Activated T-helper 1 cell treated with anti-CD3 and anti-CD28 coated beads, Interleukin-12 subunit alpha, Interleukin-12 subunit beta, Interleukin-2, Interleukin-4 antibody, amounts not matched to agents 30 ng/mL and 10 ng/mL and 1 ng/mL, durations not matched to agents 14 hours and 24 hours and 36 hours (primary cell): ENCODE results near the gene RET. TPM values are rescaled to one million over a fixed set of nuclear protein-coding genes. Genes with fewer than 3 reads are reported as not detected.
"Not testable (repeated sequence)": the region's sequence is repeated elsewhere in the genome, so short reads cannot be mapped to it uniquely, and the experiment has no call there.

Experiments used
- DNase-seq: peaks from one replicate; pipeline ENCODE4 v3.0.0; 2021; ENCODE audit warnings: low spot score
- H3K27ac Mint-ChIP-seq: one replicate; pipeline ENCODE4 v1.8.0; 2021; ENCODE audit warnings: mild to moderate bottlenecking, mixed read lengths
- H3K27me3 Mint-ChIP-seq: one replicate; pipeline ENCODE4 v1.8.0; 2022; ENCODE audit warnings: mild to moderate bottlenecking, moderate library complexity, mixed read lengths; ENCODE audit not compliant: insufficient read depth
- H3K36me3 Mint-ChIP-seq: one replicate; pipeline ENCODE4 v1.8.0; 2021; ENCODE audit warnings: low read depth, mixed read lengths
- H3K4me1 Mint-ChIP-seq: one replicate; pipeline ENCODE4 v1.8.0; 2021; ENCODE audit warnings: low read depth, mixed read lengths
- H3K4me3 Mint-ChIP-seq: one replicate; pipeline ENCODE4 v1.8.0; 2021; ENCODE audit warnings: mild to moderate bottlenecking, moderate library complexity, mixed read lengths
- H3K9me3 Mint-ChIP-seq: one replicate; pipeline ENCODE4 v1.8.0; 2021; ENCODE audit warnings: mixed read lengths
- intact Hi-C: fragments of 100-400 bp; cut with micrococcal nuclease; formaldehyde crosslinking; loops from one replicate; pipeline ENCODE4 v1.15.1; 2024
- total RNA-seq: library from RNA; stranded (reverse); gene quantifications from 2 replicates; pipeline ENCODE4 v1.2.3, GENCODE V29; 2022

RET gene
- total RNA-seq, 1 donor from 2014 or later, result 0.31 TPM

DNA sequence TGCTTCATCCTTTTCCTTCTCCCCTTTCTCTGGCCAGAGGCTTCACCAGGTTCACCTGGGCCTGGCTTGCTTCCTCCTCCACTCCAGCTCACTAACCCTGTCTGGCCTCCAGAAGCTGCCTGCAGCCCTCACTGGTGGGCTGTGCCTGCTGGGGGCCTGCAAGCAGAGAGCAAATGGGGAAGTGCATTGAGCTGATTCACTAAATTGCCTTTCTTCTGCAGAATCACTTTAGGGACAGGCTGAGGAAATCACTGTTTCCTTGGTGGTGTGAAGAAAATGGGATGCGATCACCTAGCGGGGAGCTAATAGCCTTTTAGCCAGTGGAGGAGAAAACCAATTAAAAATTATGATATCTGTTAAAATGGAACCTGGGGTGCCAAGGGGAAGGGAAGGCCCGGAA, 3.0 kb downstream of the RET start:
- no peak overlapping the region for H3K4me3 Mint-ChIP-seq
- no peak overlapping the region for H3K27ac Mint-ChIP-seq
- no peaks in the 10 kb centered on the region for H3K36me3 Mint-ChIP-seq
- DNase-seq, result no peak
- intact Hi-C loops, result loop anchor here (1.0 to 5.0 kb wide), 2 partner anchors 25 to 122 kb away; no protein-coding TSS in a partner anchor
- peaks cover 18% of the 10 kb centered on the region for H3K4me1 Mint-ChIP-seq
- H3K9me3 Mint-ChIP-seq, result no peaks in the 10 kb centered on the region
- peaks cover 33% of the 10 kb centered on the region for H3K27me3 Mint-ChIP-seq

DNA sequence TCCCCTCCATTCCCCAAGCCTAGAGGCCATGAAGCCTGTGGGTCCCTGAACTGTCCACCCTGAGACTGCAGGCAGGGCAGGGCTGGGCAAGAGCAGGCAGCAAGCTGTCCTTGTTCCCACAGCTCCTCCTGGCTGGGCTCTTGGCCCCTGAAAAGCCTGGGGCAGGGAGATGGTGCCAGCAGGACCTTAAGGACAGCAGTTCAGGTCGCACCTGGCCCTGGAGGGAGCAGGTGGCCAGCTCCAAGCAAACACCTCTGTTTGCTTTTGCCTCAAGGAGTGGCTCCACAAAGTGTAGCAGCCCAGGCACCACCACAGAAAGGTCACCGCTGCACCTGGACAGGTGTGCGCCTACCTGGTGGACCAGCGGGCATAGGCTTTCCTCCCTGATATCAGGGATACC, 5.2 kb downstream of the RET start:
- H3K27me3 Mint-ChIP-seq, result peaks cover 31% of the 10 kb centered on the region
- intact Hi-C loops, result no loop called here
- H3K4me3 Mint-ChIP-seq, result no peak overlapping the region
- peaks cover 12% of the 10 kb centered on the region for H3K4me1 Mint-ChIP-seq
- no peaks in the 10 kb centered on the region for H3K36me3 Mint-ChIP-seq
- no peak for DNase-seq
- no peaks in the 10 kb centered on the region for H3K9me3 Mint-ChIP-seq
- no peak overlapping the region for H3K27ac Mint-ChIP-seq

DNA sequence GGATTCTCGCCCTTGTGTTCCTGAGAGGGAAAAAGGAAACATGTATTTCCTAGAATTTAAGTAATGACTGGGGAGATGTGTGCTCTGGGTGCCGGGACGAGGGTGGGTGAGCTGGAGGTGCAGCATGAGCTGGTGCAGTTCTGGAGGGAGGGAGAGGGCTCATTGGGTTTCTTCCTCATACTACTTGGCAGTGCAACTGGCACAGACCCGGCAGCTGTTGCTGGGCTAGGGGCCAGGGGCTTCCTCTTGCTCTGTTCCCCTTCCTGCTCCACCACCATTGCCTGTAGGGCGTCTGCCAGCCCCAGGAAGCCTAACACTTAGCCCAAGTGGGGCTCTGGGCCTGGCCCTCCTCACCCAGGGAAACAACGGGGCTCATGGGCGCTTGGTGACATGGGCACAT, 5.9 kb downstream of the RET start:
- intact Hi-C loops, result no loop called here
- H3K27ac Mint-ChIP-seq, result no peak overlapping the region
- peaks cover 28% of the 10 kb centered on the region for H3K27me3 Mint-ChIP-seq
- peaks cover 12% of the 10 kb centered on the region for H3K4me1 Mint-ChIP-seq
- no peak for DNase-seq
- H3K9me3 Mint-ChIP-seq, result no peaks in the 10 kb centered on the region
- no peaks in the 10 kb centered on the region for H3K36me3 Mint-ChIP-seq
- H3K4me3 Mint-ChIP-seq, result no peak overlapping the region

DNA sequence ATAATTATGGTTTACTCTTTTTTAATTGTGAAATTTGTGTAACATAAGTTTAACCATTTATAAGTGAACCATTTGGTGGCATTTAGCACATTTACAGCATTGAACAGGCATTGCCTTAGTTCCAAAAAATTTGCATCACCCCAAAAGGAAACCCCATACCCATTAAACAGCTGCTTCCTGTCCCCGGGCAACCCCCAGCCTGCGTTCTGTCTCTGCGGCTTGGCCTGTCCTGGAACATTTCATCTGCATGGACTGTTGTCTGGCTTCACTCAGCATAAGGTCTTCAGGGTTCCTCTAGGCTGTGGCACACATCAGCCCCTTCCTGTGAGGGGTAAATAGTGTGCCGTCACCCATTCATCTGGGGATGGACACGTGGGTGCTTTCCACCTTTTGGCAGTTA, 6.9 kb downstream of the RET start:
- no peak for DNase-seq
- Mint-ChIP-seq H3K36me3 (no peaks in the 10 kb centered on the region), H3K4me3 (no peak overlapping the region), H3K27ac (no peak overlapping the region), H3K9me3 (no peaks in the 10 kb centered on the region), H3K4me1 (peaks cover 12% of the 10 kb centered on the region), H3K27me3 (peaks cover 24% of the 10 kb centered on the region)
- intact Hi-C loops, result no loop called here

DNA sequence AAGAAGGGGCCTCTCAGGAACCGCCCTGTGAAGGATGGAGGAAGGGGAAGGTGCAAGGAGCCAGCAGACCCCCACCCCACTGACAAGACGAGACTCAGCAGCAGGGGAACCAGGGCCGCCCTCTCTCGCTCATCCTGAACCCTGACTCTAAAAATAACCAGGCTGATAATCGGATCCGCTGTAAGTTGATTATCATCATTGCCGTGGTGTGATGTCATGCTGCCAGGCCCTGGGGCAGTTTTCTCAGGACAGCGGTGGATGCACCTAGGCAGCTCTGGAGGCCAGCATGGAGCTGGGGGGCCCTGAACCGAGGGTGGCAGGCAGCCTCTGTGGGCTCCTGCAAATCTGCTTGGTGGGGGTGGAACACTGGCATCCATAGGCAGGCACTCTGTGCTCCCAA, 7.9 kb downstream of the RET start:
- DNase-seq, result no peak
- H3K27ac Mint-ChIP-seq, result no peak overlapping the region
- H3K27me3 Mint-ChIP-seq, result peaks cover 15% of the 10 kb centered on the region
- H3K36me3 Mint-ChIP-seq, result no peaks in the 10 kb centered on the region
- H3K9me3 Mint-ChIP-seq, result no peaks in the 10 kb centered on the region
- intact Hi-C loops, result no loop called here
- H3K4me1 Mint-ChIP-seq, result peaks cover 12% of the 10 kb centered on the region
- no peak overlapping the region for H3K4me3 Mint-ChIP-seq

DNA sequence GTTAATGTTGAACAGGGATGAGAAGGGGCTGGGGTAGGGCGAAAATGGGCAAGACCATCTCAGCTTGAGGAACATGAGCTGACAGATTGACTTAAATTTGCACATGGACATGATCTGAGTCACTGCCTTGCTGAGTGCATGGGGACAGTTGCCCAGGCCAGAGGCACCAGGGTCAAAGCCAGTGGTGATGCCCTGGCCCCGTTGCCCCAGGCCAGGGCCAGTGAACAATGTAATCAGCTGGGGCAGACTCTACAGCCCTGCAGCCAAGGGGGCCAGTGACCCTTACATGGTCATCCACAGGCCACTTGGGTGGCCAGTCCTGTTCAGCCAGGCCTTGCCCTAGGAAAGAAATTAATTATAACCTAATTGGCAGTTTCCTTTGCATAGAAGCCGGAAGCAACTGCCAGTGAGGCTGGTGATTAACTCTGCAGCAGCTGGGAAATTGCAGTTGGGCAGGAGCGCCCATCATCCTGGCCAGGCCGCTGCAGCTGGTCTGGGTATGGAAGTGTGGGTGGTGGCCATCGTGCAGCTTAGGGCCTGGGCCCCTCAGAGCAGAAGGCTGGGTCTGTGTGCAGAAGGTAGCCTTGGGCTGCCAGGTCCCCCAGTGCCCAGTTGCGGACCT, 9.6 kb downstream of the RET start:
- H3K27ac Mint-ChIP-seq, result no peak overlapping the region
- no peak for DNase-seq
- H3K4me1 Mint-ChIP-seq, result peaks cover 12% of the 10 kb centered on the region
- intact Hi-C loops, result no loop called here
- no peaks in the 10 kb centered on the region for H3K36me3 Mint-ChIP-seq
- H3K27me3 Mint-ChIP-seq, result peaks cover 12% of the 10 kb centered on the region
- no peaks in the 10 kb centered on the region for H3K9me3 Mint-ChIP-seq
- no peak overlapping the region for H3K4me3 Mint-ChIP-seq

DNA sequence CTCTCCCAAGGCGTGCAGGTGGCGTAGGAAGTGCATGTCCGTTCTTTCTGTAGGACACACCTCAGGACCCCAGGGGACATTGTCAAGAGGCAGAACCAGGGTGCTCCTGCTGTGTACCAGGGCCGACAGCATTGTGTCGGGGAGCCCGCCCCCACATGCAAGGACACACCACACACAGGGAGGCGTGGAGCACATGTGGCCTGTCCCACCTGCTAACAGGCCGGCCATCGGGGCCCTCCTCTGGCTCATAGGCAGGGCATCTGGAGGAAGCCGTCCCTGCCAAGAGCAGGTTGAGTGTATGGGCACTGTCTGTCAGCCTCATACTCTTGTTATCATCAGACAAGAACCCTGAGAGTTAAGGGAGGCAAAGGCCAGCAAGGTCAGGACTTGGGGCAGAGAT, 12.7 kb downstream of the RET start:
- intact Hi-C loops, result no loop called here
- H3K27ac Mint-ChIP-seq, result no peak overlapping the region
- H3K9me3 Mint-ChIP-seq, result no peaks in the 10 kb centered on the region
- H3K4me1 Mint-ChIP-seq, result peaks cover under 1% of the 10 kb centered on the region
- no peaks in the 10 kb centered on the region for H3K36me3 Mint-ChIP-seq
- no peak for DNase-seq
- no peak overlapping the region for H3K4me3 Mint-ChIP-seq
- peaks cover 20% of the 10 kb centered on the region for H3K27me3 Mint-ChIP-seq

DNA sequence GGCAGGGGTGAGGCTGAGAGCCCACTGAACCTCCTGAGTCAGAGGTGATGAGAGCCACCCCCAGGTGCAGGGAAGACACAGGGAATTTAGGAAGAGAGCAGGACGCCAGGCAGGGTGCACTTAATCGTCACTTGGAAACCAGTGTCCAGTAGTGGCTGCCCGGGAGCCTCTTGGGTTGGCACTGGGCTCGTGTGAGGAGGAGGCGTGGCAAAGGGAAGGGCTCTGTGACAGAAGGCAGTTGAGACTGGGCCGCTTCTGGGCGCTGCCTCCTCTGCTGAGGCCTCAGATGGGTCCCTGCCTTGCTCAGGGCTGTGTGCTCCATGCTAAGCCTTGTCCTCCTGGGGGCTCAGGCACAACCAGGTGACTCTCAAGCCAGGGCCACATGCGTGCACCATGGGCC, 13.3 kb downstream of the RET start:
- H3K4me1 Mint-ChIP-seq, result no peaks in the 10 kb centered on the region
- H3K27ac Mint-ChIP-seq, result no peak overlapping the region
- no peak for DNase-seq
- no peaks in the 10 kb centered on the region for H3K9me3 Mint-ChIP-seq
- intact Hi-C loops, result no loop called here
- peaks cover 20% of the 10 kb centered on the region for H3K27me3 Mint-ChIP-seq
- H3K4me3 Mint-ChIP-seq, result no peak overlapping the region
- no peaks in the 10 kb centered on the region for H3K36me3 Mint-ChIP-seq

DNA sequence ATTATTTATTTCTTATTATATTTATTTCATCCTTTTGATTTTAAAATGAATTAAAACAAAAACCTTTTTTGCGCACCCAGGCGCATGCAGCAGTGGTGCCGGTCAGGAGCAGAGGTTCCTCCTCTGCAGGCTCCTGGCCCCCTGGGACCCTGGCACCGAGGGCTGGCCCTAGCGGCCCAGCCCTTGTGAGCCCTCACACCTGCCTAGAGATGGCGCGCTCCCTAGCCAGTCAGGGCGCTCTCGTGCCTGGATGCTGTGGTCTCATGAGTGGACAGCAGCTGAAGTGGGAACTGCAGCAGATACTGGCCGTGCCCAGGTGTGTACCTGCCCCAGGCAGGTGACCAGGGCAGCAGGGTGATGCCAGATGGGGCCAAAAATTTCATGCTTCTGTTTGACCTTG, 13.8 kb downstream of the RET start:
- H3K4me3 Mint-ChIP-seq, result no peak overlapping the region
- peaks cover 20% of the 10 kb centered on the region for H3K27me3 Mint-ChIP-seq
- no peaks in the 10 kb centered on the region for H3K4me1 Mint-ChIP-seq
- DNase-seq, result no peak
- H3K9me3 Mint-ChIP-seq, result no peaks in the 10 kb centered on the region
- intact Hi-C loops, result no loop called here
- no peaks in the 10 kb centered on the region for H3K36me3 Mint-ChIP-seq
- H3K27ac Mint-ChIP-seq, result no peak overlapping the region

DNA sequence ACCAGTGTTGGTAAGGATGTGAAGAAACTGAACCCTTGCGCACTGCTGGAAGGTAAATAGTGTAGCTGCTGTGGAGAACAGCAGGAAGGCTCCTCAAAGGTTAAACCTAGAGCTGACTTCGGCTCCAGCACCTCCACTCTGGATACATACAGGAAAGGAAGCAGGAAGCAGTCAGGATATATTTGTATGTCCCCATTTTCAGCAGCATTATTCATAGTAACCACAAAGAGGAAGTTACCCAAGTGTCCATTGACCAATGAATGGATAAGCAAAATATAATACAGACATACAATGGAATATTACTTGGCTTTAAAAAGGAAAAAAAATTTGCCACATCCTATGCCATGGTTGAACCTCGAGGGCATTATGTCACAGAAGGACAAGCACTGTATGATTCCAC, 15.0 kb downstream of the RET start:
- intact Hi-C loops, result no loop called here

DNA sequence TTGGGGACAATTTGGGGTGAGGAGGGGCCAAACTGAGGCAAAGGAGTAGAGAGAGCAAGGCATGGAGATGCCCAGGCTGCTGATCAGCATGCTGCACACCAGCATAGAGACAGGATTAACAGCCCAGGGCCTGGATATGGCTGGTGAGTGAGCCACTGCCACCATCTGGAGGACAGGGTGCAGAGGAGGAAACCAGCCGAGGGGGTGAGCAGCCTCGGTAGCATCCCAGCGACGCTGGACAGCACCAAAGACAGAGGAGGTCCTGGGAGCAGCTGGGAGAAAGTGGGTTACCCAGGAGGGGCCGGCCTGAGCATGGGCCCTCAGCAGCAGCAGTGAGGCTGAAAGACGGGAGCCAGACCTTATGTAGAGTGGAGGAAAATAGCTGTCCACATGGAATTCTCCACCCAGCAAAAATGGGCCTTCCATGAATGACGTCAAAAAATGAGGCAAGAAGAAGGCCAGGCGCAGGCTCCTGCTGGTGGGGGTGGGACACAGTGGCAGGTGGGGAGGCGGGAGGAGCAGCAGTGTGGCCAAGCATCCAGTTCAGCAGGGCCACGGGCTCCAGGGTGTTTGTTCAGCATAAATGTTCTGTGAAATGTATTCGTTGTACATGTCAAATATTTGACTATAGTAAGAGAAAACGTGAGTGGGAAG, 16.7 kb downstream of the RET start:
- intact Hi-C loops, result no loop called here
- H3K4me1 Mint-ChIP-seq, result no peaks in the 10 kb centered on the region

More for the DNA sequence above, 15.0 kb downstream of the RET start:
- H3K36me3 Mint-ChIP-seq, result no peaks in the 10 kb centered on the region
- no peak overlapping the region for H3K27ac Mint-ChIP-seq
- no peak overlapping the region for H3K4me3 Mint-ChIP-seq
- no peaks in the 10 kb centered on the region for H3K9me3 Mint-ChIP-seq
- no peaks in the 10 kb centered on the region for H3K4me1 Mint-ChIP-seq
- peaks cover 18% of the 10 kb centered on the region for H3K27me3 Mint-ChIP-seq
- no peak for DNase-seq

DNA sequence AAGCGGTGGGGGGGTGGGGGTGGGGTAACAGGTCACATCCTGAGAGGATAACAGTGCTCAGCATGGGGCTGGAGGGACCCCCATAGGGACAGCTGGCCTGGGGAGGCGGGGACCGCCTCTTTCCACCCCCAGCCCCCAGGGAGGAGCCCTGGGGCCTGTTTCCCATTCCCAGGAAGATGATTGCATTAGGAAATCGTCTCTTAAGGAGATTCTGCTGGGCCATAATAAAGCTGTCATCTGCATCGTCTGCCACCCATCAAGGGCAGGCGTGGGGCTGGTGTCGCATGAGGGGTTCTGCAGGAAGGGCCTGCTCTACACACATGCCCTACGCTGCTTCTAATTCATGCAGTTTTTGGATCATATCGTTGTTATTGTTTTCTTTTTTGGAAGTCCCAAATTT, 17.2 kb downstream of the RET start:
- H3K4me3 Mint-ChIP-seq, result no peak overlapping the region
- H3K9me3 Mint-ChIP-seq, result no peaks in the 10 kb centered on the region
- no peak overlapping the region for H3K27ac Mint-ChIP-seq
- DNase-seq, result no peak
- H3K36me3 Mint-ChIP-seq, result no peaks in the 10 kb centered on the region
- intact Hi-C loops, result no loop called here
- H3K4me1 Mint-ChIP-seq, result no peaks in the 10 kb centered on the region
- peaks cover 19% of the 10 kb centered on the region for H3K27me3 Mint-ChIP-seq

More for the DNA sequence above, 16.7 kb downstream of the RET start:
- no peak overlapping the region for H3K27ac Mint-ChIP-seq
- H3K9me3 Mint-ChIP-seq, result no peaks in the 10 kb centered on the region
- DNase-seq, result no peak
- peaks cover 19% of the 10 kb centered on the region for H3K27me3 Mint-ChIP-seq
- no peaks in the 10 kb centered on the region for H3K36me3 Mint-ChIP-seq
- H3K4me3 Mint-ChIP-seq, result no peak overlapping the region

DNA sequence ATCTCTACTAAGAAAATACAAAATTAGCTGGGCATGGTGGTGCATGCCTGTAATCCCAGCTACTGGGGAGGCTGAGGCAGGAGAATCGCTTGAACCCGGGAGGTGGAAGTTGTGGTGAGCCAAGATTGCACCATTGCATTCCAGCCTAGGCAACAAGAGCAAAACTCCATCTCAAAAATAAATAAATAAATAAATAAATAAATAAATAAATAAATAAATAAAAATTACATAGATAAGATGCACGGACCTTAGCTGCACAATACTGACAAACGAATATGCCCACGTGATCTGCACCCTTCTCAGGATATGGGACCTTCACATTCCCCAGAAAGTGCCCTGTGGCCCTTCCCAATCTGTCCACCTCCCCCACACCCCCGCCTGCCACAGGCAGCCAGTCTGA, 22.5 kb downstream of the RET start:
- intact Hi-C loops, H3K27ac Mint-ChIP-seq, H3K4me3 Mint-ChIP-seq, DNase-seq, H3K36me3 Mint-ChIP-seq, H3K9me3 Mint-ChIP-seq, H3K4me1 Mint-ChIP-seq: not testable (repeated sequence)
- peaks cover 24% of the 10 kb centered on the region for H3K27me3 Mint-ChIP-seq
